ENCODE data around the gene CENPB.
A peak's percentile ranks its signal among the peaks of the same experiment; 100 is the strongest.

CENPB gene

DNA sequence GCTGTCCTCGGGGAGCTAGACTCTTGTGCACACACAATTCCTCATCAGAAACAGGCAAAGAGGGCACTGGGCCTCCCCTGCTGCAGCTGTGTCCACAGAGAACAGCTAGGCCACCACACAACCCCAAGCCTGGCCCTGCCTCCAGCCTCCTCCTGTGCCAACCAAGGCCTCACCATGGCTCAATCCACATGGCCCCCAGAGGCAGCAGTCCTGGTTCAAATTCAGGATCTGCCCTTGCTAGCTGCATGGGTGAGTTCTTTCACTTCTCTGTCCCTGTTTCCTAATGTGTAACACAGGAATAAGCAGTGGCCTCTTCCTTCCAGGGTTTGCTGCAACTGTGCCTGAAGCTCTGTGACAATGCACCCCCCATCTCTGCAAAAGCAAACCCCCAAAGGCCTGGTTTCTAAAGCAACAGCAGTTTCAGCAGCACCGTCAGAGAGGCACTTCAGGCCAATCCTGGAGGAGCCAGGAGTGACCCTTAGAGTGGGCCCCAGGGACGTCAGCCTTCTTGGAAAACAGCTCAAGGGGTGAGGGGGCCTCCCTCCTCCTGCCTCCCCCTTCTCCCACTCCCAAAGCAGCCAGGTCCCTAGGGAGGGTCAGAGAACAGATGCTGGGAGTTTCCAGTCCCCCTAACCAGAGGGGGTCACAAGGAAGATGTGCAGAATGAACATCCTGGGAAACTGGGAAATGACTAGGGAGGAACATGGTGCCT lies 21.2 kb downstream of the CENPB start:
- DNase-seq, result peak; percentile 55 to 61

DNA sequence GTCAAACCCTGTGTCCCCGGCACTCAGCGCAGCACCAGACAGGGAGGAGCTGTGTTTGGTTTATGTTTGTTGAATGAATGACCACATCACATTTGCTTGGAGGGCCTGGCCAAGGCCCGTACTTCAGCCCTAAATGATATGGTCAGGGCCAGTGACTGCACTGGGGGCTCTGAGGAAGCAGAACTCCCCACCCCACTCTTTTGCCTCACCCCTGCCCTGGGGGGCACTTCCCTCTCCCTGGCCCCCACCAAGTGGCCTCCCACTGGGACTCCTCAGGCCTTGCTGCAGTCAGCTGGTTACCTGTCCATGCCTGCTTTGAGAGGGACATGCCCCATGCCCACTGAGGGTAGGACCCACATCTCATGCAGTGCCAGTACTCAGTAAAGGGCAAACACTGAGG lies 21.9 kb downstream of the CENPB start:
- DNase-seq, result no peak

DNA sequence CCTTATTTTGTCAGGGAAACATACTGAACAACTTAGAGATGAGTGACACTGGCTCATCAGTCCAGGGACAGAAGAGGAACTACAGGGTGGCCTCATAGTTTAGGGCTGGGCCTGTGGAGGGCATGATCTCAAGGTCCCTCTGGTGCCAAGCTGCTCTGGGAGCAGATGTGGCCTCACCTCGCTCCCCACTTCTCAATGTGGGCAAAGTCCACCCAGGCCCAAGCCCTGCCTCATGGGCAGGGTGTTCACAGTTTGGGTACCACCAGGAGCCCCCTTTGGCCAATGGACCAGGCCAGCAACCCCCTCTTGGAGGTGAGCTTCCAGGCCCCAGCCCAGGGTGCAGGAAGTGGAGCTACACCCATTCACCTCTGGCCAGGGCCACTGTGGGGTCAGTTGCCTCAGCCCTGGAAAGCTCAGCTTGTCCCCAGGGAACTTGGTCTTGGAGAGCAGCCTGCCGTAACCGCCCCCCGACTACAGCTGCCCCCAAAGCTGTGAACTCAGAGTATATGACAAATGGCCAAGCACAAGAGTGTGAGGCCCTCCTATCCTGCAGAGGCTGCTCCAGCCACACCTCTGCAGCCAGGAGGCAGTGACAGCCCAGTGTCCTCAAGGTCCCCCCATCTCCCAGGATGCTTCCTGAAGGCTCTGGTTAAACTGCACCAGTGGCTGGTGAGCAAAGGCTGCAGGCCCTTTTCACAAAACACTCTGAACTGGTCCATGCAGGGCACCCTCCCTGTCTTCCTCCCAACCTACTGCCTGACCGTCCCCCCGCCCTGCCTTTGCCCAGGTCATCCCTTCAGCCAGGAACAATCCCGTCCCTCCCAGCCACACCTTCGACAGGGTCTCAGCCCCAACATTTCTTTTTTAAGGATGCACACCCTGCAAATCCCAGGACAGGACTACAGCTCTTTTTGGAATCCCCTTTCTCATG lies 22.6 kb downstream of the CENPB start:
- peak; percentile 86 to 87 for DNase-seq

DNA sequence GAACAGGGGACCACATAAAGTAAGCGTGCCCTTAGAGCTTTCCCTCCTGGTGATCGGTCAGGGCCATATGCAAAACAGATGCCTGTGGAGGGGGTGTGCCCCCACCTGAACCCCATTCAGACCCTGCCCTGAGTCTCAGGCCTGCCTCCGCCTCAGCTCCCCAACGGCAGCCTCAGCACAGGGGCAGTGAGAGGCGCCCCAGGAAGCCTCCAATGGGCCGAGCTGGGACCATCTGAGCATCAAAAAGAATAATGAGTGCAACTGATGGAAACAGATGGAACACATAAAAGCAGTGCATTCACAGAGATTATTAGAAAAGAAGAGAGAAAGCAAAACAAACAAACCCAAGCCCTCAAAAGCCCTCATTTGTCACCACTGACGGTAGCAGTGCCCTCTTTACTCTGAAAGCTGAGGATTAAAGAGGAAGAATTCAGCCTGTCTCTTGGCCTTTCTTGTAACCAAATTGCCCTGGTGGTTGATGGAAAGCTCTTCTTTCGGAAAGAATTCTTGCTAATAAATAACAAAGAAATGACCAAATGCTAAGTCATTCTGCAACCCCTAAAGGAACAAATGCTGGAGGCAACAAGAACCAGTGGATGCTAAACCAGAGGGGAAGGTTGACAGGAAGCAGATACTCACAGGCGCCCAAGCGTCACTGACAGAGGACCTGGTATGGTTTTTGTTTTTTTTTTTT lies 25.7 kb downstream of the CENPB start:
- DNase-seq, result no peak

DNA sequence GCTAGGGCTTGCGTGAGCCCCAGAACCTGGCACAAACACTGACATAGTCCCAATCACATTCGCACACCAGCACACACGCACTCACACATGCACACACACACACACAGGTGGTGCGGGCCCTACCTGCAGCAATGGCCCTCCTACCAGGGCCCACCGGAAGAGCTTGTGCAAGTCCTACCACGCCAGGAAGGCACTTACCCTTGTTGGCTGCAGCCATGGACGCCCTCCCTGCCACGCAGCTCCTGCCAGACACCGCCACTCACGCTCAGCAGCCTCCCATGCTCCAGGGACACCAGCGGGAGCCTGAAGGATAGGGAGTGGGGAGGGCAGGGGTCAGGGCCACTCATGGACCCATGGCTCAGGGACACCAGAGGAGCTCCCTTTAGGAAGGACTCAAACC lies 26.7 kb downstream of the CENPB start:
- no peak for DNase-seq

DNA sequence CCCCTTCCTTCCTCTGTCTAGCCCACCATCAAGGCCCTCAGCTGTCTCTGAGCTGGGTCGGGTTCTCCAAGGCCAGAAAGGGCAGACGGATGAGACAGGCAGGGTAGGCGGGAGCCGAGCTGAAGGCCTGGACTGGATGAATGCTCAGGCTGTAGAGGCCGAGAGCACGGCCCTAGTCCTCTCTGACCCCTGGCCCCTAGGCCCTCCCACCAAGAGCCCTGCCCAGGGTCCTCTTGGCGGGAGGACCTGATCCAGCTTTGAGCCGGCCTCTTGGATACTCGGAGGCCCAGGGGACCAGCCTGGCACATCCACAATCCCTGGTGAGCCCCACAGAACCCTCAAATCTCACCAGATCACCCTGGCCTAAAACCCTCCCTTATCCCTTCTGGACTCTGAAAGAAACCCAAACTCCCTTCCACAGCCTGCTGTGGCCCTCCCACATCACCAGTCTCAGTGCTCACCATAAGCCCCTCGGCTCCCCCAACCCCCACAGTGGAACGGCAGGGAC lies 27.2 kb downstream of the CENPB start:
- no peak for DNase-seq

DNA sequence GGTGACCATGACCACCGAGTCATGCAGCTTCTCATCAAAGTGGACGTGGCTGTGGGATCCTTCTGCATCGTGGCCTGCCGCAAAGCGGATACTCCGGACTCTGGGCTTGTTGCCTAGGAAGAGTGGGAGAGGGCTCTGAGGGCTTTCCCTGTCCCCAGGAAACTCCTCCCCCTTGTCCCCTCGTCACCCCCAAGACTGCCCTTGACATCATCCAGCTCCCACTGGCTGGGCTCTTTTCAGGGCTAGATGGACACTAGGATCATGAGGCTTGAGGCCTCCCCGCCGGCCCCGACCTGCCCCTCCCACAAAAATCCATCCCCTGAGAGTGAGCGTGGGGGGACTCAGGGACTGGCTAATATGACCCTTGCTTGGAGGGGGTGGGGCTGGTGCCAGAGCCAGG lies 28.0 kb downstream of the CENPB start:
- DNase-seq, result no peak

DNA sequence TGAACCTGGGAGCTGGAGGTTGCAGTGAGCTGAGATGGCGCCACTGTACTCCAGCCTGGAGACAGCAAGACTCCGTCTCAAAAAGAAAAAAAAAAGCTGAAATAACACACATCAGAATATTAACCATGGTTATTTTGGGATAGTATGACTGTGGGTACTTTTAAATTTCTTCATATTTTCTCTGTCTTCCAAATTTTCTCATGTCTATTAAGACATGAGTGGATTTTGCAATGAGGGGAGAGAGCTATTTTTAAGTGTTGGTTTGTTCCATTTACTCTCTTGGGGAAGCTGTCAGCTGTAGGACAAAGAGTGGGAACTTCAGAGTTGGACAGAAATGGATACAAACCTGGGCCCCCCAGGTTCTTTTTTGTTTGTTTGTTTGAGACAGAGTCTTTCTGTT lies 29.3 kb downstream of the CENPB start:
- peak; percentile 65 to 85 for DNase-seq

DNA sequence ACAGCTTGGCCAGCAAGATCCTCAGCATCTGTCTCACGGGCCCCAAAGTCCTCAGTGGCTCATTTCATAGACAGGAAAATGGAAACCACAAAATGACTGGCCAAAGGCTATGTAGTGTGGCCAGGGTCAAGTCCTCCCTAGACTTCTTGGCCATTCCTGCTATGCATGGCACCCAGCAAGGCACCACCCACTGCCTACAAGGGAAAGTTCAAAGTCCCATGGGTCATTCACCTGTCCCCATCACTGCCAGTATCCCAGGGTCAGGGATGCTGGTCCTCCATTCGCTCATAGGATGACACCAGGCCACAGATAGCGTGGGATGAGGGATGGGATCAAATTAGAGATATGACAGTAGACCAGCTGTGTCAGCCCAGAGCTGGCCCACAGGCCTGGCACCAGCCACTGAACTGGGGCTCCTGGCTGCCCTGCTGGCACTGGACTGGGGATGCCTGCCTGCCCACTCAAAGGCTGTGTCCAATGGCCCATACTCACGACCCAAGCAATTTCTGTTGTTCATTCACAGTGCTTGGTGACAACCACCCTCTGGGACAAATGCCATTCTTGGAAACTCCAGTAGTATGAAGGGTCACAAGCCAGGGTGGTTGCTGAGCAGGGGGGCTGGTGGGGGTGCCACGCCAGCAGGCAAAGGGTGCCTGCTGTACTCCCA lies 30.6 kb downstream of the CENPB start:
- DNase-seq, result no peak

DNA sequence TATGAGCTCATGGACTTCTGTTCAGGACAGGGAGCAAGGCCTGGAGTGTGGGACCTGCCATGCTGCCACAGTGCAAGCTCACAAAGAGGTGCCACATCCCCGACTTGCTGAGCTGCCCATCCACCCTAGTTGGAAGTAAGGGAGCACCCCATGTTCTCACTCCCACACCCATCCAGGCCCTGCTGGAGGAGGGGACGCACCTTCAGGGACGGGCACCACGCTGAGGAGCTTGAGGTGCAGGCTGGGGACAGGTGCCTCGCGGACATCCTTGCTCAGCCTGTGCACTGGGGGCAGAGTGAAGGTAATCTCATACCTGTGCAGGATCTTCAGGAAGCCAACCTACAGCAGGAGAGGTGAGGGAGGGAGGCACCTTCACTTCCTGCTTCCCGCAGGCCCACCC lies 31.3 kb downstream of the CENPB start:
- DNase-seq, result no peak

DNA sequence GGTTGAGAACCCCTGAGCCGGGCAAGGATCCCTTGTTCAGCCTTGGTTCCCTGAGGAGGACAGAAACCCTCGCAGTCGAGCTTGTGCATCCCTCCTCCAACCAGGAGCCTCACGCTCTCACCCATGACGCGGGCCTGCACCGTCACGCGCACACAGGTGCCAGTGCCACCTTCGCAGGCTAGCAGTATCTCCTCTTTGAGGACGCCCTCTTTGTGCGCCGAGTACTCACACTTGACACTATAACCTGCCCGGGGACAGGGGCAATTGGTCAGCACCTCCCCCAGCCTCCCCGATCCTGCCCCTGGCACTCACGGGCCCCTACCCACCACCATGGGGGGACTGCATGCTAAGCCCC lies 32.3 kb downstream of the CENPB start:
- no peak for DNase-seq

DNA sequence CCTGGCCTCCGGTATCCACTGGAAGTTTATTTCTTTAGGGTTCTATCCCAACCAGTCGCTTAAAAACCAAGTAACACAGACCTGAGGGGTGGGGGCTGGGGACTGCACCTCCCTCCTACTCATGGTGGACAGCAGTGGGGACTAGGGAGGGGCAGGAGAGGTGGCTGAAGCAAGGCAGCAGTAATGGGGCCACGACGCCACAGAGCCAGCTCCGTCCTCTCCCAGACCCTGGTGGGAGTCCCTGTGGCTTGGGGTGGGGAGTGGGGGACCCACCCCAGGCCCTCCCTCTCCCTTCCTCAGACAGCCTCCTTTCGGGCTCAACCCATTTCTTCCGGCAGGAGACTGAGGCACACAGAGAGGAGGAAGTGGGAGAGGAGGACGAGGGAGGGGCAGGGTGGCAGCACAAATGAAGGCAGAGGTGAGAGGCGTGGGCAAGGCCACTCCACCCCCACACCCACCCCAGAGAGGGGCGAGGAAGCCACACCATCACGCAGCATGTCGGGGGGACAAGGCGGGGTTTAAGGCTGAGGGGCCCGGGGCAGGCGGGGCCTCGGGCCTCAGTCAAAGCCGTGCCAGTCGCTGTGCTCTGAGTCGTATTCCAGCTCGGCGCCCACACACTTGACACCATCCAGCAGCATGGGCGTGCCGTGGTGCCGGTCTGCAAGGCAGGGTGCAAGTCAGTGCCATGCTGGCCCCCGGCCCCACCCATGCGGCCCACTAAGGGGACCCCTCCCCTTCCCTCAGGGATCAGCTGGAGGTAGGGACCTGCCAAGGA lies 32.9 kb downstream of the CENPB start:
- DNase-seq, result no peak

DNA sequence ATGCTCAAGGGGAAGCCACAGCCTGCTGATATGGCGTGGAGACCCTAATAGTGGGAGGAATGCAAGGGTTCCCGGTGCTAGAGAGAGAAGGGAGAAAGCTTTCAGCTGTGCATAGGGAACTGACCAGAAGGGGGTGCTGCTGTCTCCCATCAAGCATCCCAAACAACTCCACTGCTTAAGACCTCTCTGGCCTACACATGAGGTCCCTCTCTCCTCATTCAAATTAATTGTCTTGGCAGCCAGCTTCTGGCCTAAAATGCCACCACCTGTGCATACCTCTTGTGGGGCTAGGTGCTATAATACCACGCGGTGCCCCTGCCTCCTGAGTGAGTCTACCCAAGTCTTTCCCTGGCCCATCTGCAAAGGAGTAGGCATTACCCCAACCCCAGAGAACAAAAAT lies 33.4 kb downstream of the CENPB start:
- DNase-seq, result peak; percentile 74 to 79

DNA sequence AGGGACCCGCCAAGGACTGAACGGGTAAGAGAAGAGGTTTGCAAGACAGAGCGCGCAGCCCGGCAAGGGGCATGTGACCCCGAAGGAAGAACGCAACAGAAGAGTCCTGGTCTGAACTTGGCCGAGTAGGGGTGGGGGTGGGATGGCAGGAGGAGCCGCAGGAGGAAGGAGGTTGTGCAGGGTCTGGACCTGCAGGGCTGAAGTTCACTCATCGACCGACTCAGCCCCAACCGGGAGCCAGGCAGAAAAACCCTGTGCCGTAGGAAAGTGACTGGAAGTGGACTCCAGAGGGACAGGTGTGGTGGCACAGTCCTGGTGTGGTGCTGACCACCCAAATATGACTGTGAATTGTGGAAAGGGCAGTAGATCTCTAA lies 34.2 kb downstream of the CENPB start:
- no peak for DNase-seq

DNA sequence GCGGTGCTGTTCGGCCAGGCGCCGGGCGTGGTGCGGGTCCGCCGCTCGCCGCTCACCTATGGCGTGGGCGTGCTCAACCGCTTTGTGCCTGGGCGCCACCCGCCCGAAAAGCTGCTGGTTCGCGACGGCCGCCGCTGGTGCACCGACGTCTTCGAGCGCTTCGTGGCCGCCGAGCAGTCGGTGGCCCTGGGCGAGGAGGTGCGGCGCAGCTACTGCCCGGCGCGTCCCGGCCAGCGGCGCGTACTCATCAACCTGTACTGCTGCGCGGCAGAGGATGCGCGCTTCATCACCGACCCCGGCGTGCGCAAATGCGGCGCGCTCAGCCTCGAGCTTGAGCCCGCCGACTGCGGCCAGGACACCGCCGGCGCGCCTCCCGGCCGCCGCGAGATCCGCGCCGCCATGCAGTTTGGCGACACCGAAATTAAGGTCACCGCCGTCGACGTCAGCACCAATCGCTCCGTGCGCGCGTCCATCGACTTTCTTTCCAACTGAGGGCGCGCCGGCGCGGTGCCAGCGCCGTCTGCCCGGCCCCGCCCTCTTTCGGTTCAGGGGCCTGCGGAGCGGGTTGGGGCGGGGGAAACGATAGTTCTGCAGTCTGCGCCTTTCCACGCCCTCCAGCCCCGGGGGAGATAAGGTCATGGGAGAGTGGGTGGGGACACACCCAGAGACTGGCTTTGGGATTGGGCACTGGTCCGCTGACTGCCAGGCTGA lies 34.7 kb downstream of the CENPB start:
- peak; percentile 78 to 83 for DNase-seq

DNA sequence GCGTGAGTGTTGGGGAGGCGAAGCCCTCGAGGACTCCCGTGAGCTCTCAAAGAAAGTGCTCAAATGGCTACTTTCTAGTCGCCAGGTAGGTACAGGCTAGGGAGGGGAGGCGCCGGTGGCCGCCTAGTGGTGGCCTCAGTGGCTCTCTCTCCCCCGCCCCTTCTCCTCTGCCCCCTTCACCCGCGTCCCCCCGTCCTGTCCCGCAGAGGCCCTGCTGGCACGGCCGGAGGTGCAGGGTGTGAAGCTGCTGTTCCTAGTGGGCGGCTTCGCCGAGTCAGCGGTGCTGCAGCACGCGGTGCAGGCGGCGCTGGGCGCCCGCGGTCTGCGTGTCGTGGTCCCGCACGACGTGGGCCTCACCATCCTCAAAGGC lies 35.2 kb downstream of the CENPB start:
- no peak for DNase-seq

DNA sequence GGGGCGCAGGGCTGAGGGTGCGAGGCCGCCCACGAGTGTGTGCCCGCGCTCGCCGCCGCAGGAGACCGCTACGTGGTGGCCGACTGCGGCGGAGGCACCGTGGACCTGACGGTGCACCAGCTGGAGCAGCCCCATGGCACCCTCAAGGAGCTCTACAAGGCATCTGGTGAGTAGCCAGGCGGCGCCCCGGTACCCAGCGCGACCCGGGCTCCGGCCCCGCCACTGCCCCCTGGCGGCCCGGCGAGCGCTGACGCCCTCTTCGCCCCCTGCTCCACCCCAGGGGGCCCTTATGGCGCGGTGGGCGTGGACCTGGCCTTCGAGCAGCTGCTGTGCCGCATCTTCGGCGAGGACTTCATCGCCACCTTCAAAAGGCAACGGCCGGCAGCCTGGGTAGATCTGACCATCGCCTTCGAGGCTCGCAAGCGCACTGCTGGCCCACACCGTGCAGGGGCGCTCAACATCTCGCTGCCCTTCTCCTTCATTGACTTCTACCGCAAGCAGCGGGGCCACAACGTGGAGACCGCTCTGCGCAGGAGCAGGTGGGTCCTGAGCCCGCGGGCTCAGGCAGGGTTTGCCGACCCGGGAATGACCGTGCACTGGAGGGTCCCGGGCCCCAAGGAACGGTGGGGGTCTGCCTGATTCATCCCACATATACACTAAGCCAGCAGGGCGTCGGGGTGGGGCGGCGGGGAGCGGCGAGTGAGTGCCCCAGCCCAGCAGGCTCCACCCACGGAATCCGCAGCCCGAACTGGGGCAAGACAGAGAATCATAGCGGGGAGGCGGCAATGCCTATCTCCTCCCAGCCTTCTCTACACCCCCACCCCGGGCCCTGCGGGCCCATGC lies 36.6 kb downstream of the CENPB start:
- peak; percentile 21 to 24 for DNase-seq

DNA sequence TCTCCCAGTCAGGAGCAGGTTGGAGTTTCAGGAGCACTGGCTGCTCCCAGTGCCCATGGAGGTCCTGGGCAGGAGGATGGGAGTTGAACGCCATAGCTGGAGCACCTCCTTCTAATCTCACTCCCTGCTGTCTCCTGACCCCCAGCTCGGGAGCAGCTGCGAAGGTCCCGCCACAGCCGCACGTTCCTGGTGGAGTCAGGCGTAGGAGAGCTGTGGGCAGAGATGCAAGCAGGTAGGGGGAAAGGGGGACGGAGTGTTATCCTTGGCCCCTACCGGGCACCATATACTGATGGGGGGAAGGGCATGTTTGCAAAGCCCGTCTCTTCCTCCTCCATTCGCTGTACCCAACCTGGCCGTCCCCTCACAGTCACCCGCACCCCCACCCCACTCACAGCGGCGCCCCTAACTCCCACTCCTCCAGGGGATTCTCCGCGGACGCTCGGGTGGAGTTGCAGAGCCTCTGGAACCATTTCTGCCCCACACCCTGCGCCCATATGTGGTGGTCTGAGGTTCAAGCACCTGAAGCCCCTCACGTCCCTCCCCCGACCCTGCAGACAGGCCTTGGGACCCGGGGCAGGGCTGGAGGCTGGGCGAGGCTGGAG lies 37.4 kb downstream of the CENPB start:
- DNase-seq, result no peak

DNA sequence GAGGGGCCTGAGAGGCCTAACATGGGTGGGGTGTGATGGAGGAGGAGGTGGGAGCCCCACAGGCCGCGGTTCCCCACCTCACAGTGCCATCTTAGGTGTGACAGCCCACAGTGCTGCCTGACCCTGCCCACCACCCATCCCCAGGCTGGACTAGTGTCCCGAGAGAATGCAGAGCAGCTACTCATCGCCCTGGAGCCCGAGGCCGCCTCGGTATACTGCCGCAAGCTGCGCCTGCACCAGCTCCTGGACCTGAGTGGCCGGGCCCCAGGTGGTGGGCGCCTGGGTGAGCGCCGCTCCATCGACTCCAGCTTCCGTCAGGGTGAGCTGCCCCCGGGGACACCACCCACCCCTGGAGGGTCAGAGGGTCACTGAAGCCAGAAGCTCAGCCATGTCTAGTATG lies 38.5 kb downstream of the CENPB start:
- DNase-seq, result no peak

DNA sequence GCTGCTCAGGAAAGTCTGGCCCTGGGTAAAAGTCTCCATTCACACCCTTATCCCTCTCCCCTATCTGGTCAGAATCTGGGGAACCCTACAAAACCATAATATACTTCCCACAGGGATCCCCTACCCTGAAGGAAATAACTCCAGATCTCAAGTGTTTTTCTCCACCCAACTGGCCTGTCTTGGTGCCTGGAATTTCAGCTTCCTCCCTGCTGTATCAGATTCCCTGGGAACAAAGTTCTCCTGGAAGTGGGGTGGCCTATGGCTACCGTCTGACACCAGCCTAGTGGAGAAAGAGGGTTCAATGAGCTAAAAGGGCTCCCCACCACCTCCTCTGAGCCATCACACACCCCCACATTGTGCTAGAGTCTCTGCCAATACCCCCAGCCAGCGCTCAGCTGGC lies 39.1 kb downstream of the CENPB start:
- no peak for DNase-seq
